ENCODE data around the gene GPATCH8.

DNA sequence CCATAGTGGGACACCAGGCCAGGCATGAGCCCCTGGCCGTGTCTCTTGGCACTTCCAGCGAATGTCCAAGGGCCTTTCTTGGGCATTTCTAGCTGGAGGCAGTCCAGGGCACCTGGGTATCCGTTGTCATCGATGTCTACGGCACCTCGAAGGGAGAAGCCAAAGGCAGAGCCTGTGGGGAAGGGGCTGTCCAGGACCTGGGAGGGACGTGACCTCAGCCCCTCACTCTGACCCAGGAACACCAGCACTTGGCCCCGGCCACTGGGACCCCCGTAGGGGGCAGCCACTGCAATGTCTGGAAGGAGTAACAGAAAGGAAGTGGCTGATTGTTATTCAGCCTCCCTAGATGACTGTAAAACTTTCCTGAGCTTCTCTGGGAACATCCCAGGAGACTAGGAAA is 122.4 kb downstream of the GPATCH8 start:
- no peak for TF ChIP-seq POLR2AphosphoS5 (IDR thresholded peaks at IDR 0.05; ENCODE audit: low read depth, low read length)
- no peak for TF ChIP-seq POLR2A (IDR thresholded peaks at IDR 0.05; ENCODE audit: low read depth, low read length)
- no peak for TF ChIP-seq TAF1 (IDR thresholded peaks at IDR 0.05; ENCODE audit: borderline replicate concordance, low read depth, low read length)

All from GM12892 (cell line).